ENCODE results near the gene MAP2K7. TPM values are rescaled to one million over a fixed set of nuclear protein-coding genes. Genes with fewer than 3 reads are reported as not detected.
A peak's percentile ranks its signal among the peaks of the same experiment; 100 is the strongest.

Gene MAP2K7
- total RNA-seq, 1 experiment from 2014 or later, result 39.4 TPM

DNA sequence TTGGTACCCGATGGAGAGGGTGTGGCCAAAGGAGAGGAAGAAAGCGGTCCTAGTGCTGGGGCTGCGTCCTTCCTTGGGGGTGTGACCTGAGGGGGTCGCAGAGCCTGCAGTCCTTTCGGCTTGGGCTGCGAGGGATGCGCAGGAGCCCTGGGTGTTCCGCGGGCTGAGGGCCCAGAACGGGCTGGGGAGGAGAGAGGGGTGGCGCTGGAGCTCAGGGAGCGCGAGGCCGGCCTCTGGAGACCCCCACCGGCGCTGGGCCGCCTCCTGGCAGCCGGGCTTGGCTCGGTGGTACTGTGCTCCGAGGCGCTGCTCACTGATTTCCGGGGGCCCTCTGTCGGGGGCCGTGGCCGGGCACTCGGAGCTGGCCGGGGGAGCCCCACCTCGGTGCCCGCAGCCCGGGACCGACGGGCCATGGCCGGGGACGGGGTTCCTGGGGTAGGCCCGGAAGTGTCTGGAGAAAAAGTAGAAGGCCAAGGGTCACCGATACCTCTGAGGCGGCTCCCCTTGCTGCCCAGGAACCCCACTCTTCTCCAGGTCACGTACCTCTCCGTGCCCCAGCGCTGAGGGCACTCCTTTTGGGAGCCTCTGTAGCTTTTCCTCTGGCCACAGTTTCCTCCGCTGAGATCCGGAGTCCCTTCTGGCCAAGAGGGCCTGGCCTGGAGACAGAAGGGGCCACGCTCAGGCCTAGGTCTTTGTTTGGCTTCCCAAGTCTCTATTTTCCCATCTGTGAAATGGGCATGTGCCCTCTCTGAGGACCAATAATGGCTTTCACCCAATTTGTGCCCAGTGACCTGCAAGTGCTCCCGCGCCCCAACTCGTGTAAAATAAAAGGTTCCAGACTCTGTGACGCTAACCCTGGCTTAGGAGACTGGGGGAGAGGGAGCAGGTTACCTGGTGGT lies 31.1 kb upstream of the MAP2K7 start (continued):
- TF ChIP-seq ATF6 (CRISPR knock-in tag; IDR thresholded peaks at IDR 0.05) (no peak), CBFB (CRISPR knock-in tag; IDR thresholded peaks at IDR 0.05; ENCODE audit: low read depth) (no peak), MYBL2 (CRISPR knock-in tag; IDR thresholded peaks at IDR 0.05) (no peak), NFYB (CRISPR knock-in tag; conservative IDR thresholded peaks at IDR 0.05; ENCODE audit: low read depth) (no peak), RORB (CRISPR knock-in tag; IDR thresholded peaks at IDR 0.05) (no peak), TEAD1 (CRISPR knock-in tag; IDR thresholded peaks at IDR 0.05) (no peak), ZNF416 (CRISPR knock-in tag; IDR thresholded peaks at IDR 0.05) (no peak), SP1 (CRISPR knock-in tag; conservative IDR thresholded peaks at IDR 0.05) (peak; percentile 20; the same call in 1 of the 2 replicates), ESRRA (CRISPR knock-in tag; IDR thresholded peaks at IDR 0.05; ENCODE audit: borderline replicate concordance) (no peak), OVOL2 (CRISPR knock-in tag; IDR thresholded peaks at IDR 0.05; ENCODE audit: borderline replicate concordance) (no peak), FOXK1 (CRISPR knock-in tag; IDR thresholded peaks at IDR 0.05) (peak; percentile 32; the same call in 1 of the 2 replicates)
- TF ChIP-seq, protein P1, sequence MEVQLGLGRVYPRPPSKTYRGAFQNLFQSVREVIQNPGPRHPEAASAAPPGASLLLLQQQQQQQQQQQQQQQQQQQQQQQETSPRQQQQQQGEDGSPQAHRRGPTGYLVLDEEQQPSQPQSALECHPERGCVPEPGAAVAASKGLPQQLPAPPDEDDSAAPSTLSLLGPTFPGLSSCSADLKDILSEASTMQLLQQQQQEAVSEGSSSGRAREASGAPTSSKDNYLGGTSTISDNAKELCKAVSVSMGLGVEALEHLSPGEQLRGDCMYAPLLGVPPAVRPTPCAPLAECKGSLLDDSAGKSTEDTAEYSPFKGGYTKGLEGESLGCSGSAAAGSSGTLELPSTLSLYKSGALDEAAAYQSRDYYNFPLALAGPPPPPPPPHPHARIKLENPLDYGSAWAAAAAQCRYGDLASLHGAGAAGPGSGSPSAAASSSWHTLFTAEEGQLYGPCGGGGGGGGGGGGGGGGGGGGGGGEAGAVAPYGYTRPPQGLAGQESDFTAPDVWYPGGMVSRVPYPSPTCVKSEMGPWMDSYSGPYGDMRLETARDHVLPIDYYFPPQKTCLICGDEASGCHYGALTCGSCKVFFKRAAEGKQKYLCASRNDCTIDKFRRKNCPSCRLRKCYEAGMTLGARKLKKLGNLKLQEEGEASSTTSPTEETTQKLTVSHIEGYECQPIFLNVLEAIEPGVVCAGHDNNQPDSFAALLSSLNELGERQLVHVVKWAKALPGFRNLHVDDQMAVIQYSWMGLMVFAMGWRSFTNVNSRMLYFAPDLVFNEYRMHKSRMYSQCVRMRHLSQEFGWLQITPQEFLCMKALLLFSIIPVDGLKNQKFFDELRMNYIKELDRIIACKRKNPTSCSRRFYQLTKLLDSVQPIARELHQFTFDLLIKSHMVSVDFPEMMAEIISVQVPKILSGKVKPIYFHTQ (CRISPR knock-in tag; IDR thresholded peaks at IDR 0.05), result no peak
- TF ChIP-seq, protein P2, sequence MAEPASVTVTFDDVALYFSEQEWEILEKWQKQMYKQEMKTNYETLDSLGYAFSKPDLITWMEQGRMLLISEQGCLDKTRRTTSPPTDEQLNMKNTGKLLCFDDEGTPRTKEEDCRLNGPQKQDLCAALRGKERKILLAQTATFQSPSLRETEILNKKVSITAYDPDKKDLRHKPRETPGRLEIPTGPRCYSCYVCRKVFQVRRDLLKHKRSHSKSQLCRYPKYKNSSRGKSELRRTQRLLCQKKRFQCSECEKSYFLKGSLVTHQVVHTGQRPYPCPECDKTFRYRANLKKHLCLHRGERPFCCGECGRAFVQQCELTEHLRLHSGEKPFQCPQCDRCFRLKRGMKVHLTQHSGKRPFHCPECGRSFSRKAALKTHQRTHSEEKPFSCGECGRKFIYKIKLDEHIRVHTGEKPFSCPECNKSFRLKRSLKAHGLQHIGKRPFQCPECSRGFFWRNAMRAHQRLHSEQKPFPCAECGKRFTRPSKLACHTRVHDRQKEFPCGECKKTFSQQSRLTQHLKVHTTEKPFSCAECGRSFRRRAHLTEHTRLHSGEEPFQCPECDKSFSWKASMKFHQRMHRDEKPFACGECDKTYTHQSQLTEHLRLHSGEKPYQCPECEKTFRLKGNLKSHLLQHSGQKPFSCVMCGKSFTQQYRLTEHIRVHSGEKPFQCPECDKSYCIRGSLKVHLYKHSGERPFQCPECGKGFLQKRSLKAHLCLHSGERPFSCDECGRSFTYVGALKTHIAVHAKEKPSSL (CRISPR knock-in tag; conservative IDR thresholded peaks at IDR 0.05), result no peak

GRCh38 chr19:7873304-7874075 lies 30.2 kb upstream of the MAP2K7 start:
- H3K36me3 Mint-ChIP-seq, result no peaks in the 10 kb centered on the region
- ATAC-seq, result no peak
- peaks cover 38% of the 10 kb centered on the region for H3K27me3 Mint-ChIP-seq (ENCODE audit: low read depth)
- DNase-seq (ENCODE audit: low spot score), result no peak
- no peaks in the 10 kb centered on the region for H3K9me3 Mint-ChIP-seq
- H3K4me1 Mint-ChIP-seq, result peaks cover 19% of the 10 kb centered on the region
- TF ChIP-seq ZNF281 (CRISPR knock-in tag; IDR thresholded peaks at IDR 0.05) (no peak), MYBL2 (CRISPR knock-in tag; IDR thresholded peaks at IDR 0.05) (0 out of 2 replicates have a peak, but pooled peaks have one; percentile 6), ETV6 (CRISPR knock-in tag; IDR thresholded peaks at IDR 0.05) (no peak), E2F1 (CRISPR knock-in tag; IDR thresholded peaks at IDR 0.05) (no peak), ZNF317 (CRISPR knock-in tag; IDR thresholded peaks at IDR 0.05; ENCODE audit: borderline replicate concordance, low read depth) (no peak), NR2C2 (CRISPR knock-in tag; IDR thresholded peaks at IDR 0.05) (no peak)
- H3K4me3 Mint-ChIP-seq, result peak overlapping the region; percentile 93
- POLR2A ChIA-PET, result interaction anchor here (0.9 kb wide), 1 partner anchor 9 kb away, joined by 4 read pairs; no protein-coding TSS in a partner anchor
- CTCF ChIA-PET, result interaction anchor here (0.7 to 3.8 kb wide), 6 partner anchors 11 to 305 kb away, joined by 3 to 21 read pairs (median 4); partner anchors contain the start of gene SNAPC2
- H3K27ac Mint-ChIP-seq, result no peak overlapping the region
